B cell (primary cell): Measurements from ENCODE around the gene ARNT2. TPM values are rescaled to one million over a fixed set of nuclear protein-coding genes. Genes with fewer than 3 reads are reported as not detected.

ENCODE experiments used
- ATAC-seq: fragments of 200-7000 bp; cut with Tn5 transposase; one replicate; pipeline ENCODE4 v1.10.0; 2021; ENCODE audit warnings: low read depth, mild to moderate bottlenecking, moderate number of reproducible peaks, moderate library complexity
- CTCF ChIA-PET: fragments of 350-600 bp; sonication (Branson Sonifier 250); formaldehyde crosslinking; loops from one replicate; lab custom pipeline; 2021; ENCODE audit warnings: antibody characterized with exemption, inconsistent platforms; lab: Charles Lee
- POLR2A ChIA-PET: fragments of 350-600 bp; sonication (Branson Sonifier 250); formaldehyde crosslinking; loops from one replicate; lab custom pipeline; 2021; ENCODE audit warnings: antibody characterized with exemption; lab: Charles Lee
- DNase-seq: peaks from one replicate; pipeline ENCODE4 v3.0.0; 2013
- H2AFZ ChIP-seq: 2 replicates; pipeline ENCODE4 v1.6.1; 2012; ENCODE audit warnings: mild to moderate bottlenecking, low read depth, low read length; ENCODE audit not compliant: insufficient read depth, poor library complexity, severe bottlenecking
- H3K27ac ChIP-seq, 2 donors: 1 replicate in 1 of 2; 2 replicates in 1 of 2; pipeline ENCODE4 v1.5.1; 2012 to 2013; ENCODE audit warnings: low read length in 2 of 2, mild to moderate bottlenecking in 2 of 2, moderate library complexity in 1 of 2
- H3K27me3 ChIP-seq, 4 experiments: fragments of 200-600 bp in 1 of 4; sonication (generic) in 1 of 4; replicated peaks in 1 of 4; 1 replicate in 2 of 4; 2 replicates in 2 of 4; pipeline versions ENCODE4 v1.6.1 to v1.7.0; 2013 to 2016; ENCODE audit warnings: low read length in 3 of 4, mild to moderate bottlenecking in 2 of 4, mixed read lengths in 1 of 4, moderate library complexity in 1 of 4; ENCODE audit not compliant: insufficient read depth in 4 of 4, control insufficient read depth in 3 of 4; ENCODE audit errors: control extremely low read depth in 1 of 4
- H3K36me3 ChIP-seq, 2 experiments: replicated peaks in 1 of 2; 1 replicate in 1 of 2; 2 replicates in 1 of 2; pipeline versions ENCODE4 v1.6.1 to v1.7.1; 2013; ENCODE audit warnings: low read length in 1 of 2; ENCODE audit not compliant: insufficient read depth in 2 of 2, control insufficient read depth in 1 of 2; ENCODE audit errors: control extremely low read depth in 1 of 2, extremely low read depth in 1 of 2
- H3K4me1 ChIP-seq, 2 donors: fragments of 200-600 bp in 1 of 2; sonication (generic) in 1 of 2; 1 replicate in 1 of 2; 2 replicates in 1 of 2; pipeline versions ENCODE4 v1.5.1 to v1.6.1; 2013 to 2017; ENCODE audit warnings: low read length in 2 of 2; ENCODE audit not compliant: control insufficient read depth in 2 of 2, insufficient read depth in 2 of 2
- H3K4me2 ChIP-seq: replicated peaks from 2 replicates; pipeline ENCODE3; 2012; ENCODE audit warnings: mild to moderate bottlenecking, low read depth, low read length; ENCODE audit not compliant: poor library complexity, severe bottlenecking
- H3K4me3 ChIP-seq, 5 experiments: fragments of 200-600 bp in 1 of 5; sonication (generic) in 1 of 5; 1 replicate in 3 of 5; 2 replicates in 2 of 5; pipeline versions ENCODE4 v1.5.1 to v1.7.0; 2011 to 2016; ENCODE audit warnings: low read length in 4 of 5, mild to moderate bottlenecking in 4 of 5, low read depth in 2 of 5, control low read depth in 1 of 5, moderate library complexity in 1 of 5; ENCODE audit not compliant: insufficient read depth in 1 of 5; ENCODE audit errors: control extremely low read depth in 1 of 5, extremely low read depth in 1 of 5
- H3K79me2 ChIP-seq: fragments of 200-600 bp; sonication (generic); one replicate; pipeline ENCODE4 v1.6.0; 2016; ENCODE audit warnings: low read length; ENCODE audit not compliant: control insufficient read depth, insufficient read depth
- H3K9ac ChIP-seq: fragments of 200-600 bp; sonication (generic); 2 replicates; pipeline ENCODE4 v1.6.1; 2017; ENCODE audit warnings: mild to moderate bottlenecking, low read length, moderate library complexity
- H3K9me3 ChIP-seq, 3 donors: one replicate each; pipeline versions ENCODE4 v1.6.1 to v1.7.1; 2013; ENCODE audit warnings: low read length in 2 of 3; ENCODE audit not compliant: control insufficient read depth in 2 of 3, insufficient read depth in 1 of 3; ENCODE audit errors: control extremely low read depth in 1 of 3
- H4K20me1 ChIP-seq: 2 replicates; pipeline ENCODE4 v1.6.0; 2012; ENCODE audit warnings: mild to moderate bottlenecking, low read length; ENCODE audit not compliant: insufficient read depth, control insufficient read depth, poor library complexity, severe bottlenecking
- H3K27ac Mint-ChIP-seq: one replicate; pipeline ENCODE4 v1.8.0; 2021; ENCODE audit warnings: mixed read lengths
- H3K27me3 Mint-ChIP-seq: one replicate; pipeline ENCODE4 v1.8.0; 2021; ENCODE audit warnings: mixed read lengths
- H3K4me1 Mint-ChIP-seq: one replicate; pipeline ENCODE4 v1.8.0; 2021; ENCODE audit warnings: mixed read lengths
- H3K4me3 Mint-ChIP-seq: one replicate; pipeline ENCODE4 v1.8.0; 2021; ENCODE audit warnings: mixed read lengths
- H3K9me3 Mint-ChIP-seq: one replicate; pipeline ENCODE4 v1.8.0; 2022; ENCODE audit warnings: mixed read lengths; ENCODE audit not compliant: insufficient read depth
- EZH2 ChIP-seq: IDR thresholded peaks from 2 replicates; pipeline ENCODE4 v1.6.1; 2012; ENCODE audit warnings: borderline replicate concordance, low read depth, mild to moderate bottlenecking, moderate library complexity, low read length; ENCODE audit not compliant: insufficient read depth, poor library complexity, severe bottlenecking
- WGBS: methylation state at CpG from one replicate; pipeline ENCODE4 v1.1.5; 2013; ENCODE audit warnings: missing lambda C conversion rate; ENCODE audit not compliant: insufficient coverage; 5-methylcytosine and 5-hydroxymethylcytosine counted together
- intact Hi-C: fragments of 100-400 bp; cut with micrococcal nuclease; formaldehyde crosslinking; loops from one replicate; pipeline ENCODE4 v1.10.0; 2022
- polyA plus RNA-seq: library from polyadenylated mRNA; depleted of rRNA; stranded (reverse); fragments of >200 nt; gene quantifications from 2 replicates; pipeline ENCODE4 v1.2.3, GENCODE V29; 2012
- total RNA-seq, 2 donors: library from RNA; stranded (reverse); fragments of 120-200 nt in 1 of 2; gene quantifications; 1 replicate in 1 of 2; 2 replicates in 1 of 2; pipeline versions ENCODE4 v1.2.3 to v1.2.4, GENCODE V29; 2013 to 2022
- TF ChIP-seq, protein P1 (sequence below): fragments of 200-600 bp; IDR thresholded peaks from one replicate; pipeline ENCODE4 v1.8.0; 2022; ENCODE audit warnings: antibody characterized with exemption, mild to moderate bottlenecking

The ARNT2 gene
- total and polyA plus RNA-seq, 2 donors (not counting 1 experiment from before 2014, with no cell fraction given): not detected

DNA sequence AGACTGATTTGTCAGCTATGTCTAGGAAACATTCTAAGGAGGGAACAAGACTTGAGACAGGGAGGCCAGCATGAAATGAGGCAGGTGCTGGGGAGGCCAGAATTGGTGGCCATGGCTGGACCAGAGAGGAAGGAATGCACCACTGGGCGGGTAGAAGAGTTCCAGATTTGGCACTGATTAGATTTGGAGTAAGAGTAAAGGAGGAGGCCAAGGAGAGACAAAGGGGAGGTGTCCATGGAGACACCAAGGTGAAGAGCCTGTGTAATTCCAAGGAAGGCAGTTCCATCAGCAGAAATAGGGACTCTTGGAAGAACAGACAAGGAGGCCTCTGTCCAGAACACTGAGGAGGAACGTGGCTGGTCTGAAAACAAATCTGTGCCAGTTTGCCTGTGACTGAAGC lies 1.8 kb downstream of the ARNT2 start:
- ChIA-PET POLR2A (no interaction called here), CTCF (no interaction called here)
- Mint-ChIP-seq H3K4me3 (no peak overlapping the region), H3K27ac (no peak overlapping the region), H3K4me1 (peaks cover 8% of the 10 kb centered on the region), H3K27me3 (peaks cover 78% of the 10 kb centered on the region), H3K9me3 (no peaks in the 10 kb centered on the region)
- Histone ChIP-seq H3K4me3 (no peak overlapping the region), H3K9me3 (no peaks in the 10 kb centered on the region), H3K79me2 (no peaks in the 10 kb centered on the region), H3K27me3 (peaks cover 0 to 47% (median 24%) of the 10 kb centered on the region in 4 experiments), H3K36me3 (no peaks in the 10 kb centered on the region), H3K9ac (no peak overlapping the region), H3K27ac (no peak overlapping the region), H3K4me1 (no peaks in the 10 kb centered on the region), H4K20me1 (no peaks in the 10 kb centered on the region), H3K4me2 (no peak overlapping the region), H2AFZ (no peak overlapping the region)
- intact Hi-C loops: no loop called here
- WGBS: 93% methylated on average over 1 of the region's 2 CpGs
- ATAC-seq: no peak
- no peak for TF ChIP-seq EZH2
- TF ChIP-seq, protein P1, sequence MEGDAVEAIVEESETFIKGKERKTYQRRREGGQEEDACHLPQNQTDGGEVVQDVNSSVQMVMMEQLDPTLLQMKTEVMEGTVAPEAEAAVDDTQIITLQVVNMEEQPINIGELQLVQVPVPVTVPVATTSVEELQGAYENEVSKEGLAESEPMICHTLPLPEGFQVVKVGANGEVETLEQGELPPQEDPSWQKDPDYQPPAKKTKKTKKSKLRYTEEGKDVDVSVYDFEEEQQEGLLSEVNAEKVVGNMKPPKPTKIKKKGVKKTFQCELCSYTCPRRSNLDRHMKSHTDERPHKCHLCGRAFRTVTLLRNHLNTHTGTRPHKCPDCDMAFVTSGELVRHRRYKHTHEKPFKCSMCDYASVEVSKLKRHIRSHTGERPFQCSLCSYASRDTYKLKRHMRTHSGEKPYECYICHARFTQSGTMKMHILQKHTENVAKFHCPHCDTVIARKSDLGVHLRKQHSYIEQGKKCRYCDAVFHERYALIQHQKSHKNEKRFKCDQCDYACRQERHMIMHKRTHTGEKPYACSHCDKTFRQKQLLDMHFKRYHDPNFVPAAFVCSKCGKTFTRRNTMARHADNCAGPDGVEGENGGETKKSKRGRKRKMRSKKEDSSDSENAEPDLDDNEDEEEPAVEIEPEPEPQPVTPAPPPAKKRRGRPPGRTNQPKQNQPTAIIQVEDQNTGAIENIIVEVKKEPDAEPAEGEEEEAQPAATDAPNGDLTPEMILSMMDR: no peak
- no peak for DNase-seq

DNA sequence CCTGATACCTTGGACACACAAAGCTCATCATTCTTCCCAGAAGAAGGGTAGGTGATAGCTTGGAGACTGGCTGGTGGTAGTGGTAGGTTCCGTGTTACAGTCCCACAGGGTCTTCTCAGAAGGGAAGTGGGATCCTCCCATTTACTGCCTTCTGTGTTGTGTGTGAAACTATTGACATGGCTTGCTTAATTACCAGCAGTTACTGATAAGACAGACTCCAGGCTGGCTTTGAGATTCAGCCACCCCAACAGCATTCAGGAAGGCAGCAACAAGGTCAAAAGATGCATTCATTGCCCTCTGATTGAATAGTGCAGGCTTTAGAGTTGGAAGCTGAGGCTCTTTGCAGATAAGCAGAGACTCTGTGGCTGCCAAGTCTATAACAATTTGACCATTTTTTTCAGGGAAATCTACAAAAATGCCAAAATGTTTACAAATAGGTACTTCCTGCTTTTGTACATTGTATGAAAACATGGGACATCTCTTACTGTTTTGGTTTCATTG lies 7.7 kb downstream of the ARNT2 start:
- TF ChIP-seq, protein P1: no peak
- no peak for TF ChIP-seq EZH2
- H3K27me3 Mint-ChIP-seq: peaks cover 49% of the 10 kb centered on the region
- H3K9ac ChIP-seq: no peak overlapping the region
- no peak overlapping the region for H3K27ac ChIP-seq
- H3K4me3 Mint-ChIP-seq: no peak overlapping the region
- no peaks in the 10 kb centered on the region for H3K36me3 ChIP-seq
- ChIA-PET POLR2A (no interaction called here), CTCF (no interaction called here)
- no peaks in the 10 kb centered on the region for H3K4me1 ChIP-seq
- H4K20me1 ChIP-seq: no peaks in the 10 kb centered on the region
- H2AFZ ChIP-seq: no peak overlapping the region
- intact Hi-C loops: no loop called here
- H3K9me3 Mint-ChIP-seq: no peaks in the 10 kb centered on the region
- ATAC-seq: no peak
- H3K27me3 ChIP-seq: peaks cover 0 to 18% (median 9%) of the 10 kb centered on the region in 4 experiments
- H3K4me2 ChIP-seq: no peak overlapping the region
- H3K9me3 ChIP-seq: no peaks in the 10 kb centered on the region
- H3K4me3 ChIP-seq: no peak overlapping the region
- H3K79me2 ChIP-seq: no peaks in the 10 kb centered on the region
- no peak for DNase-seq
- H3K4me1 Mint-ChIP-seq: no peaks in the 10 kb centered on the region
- no peak overlapping the region for H3K27ac Mint-ChIP-seq
- no CpG with 5 or more reads among the region's 1 CpG for WGBS
